IPS-20b (cell line): ENCODE results near the gene CCDC200.
"Not testable (repeated sequence)": the region's sequence is repeated elsewhere in the genome, so short reads cannot be mapped to it uniquely, and the experiment has no call there.

Experiments used
- H3K27ac ChIP-seq: one replicate; pipeline ENCODE4 v1.5.1; 2013; ENCODE audit warnings: low read length
- H3K27me3 ChIP-seq: 2 replicates; pipeline ENCODE4 v1.6.1; 2013; ENCODE audit warnings: mild to moderate bottlenecking, low read length, inconsistent platforms; ENCODE audit not compliant: insufficient read depth
- H3K36me3 ChIP-seq: 2 replicates; pipeline ENCODE4 v1.6.1; 2013; ENCODE audit warnings: low read depth, mild to moderate bottlenecking, inconsistent platforms, low read length, moderate library complexity; ENCODE audit not compliant: insufficient read depth
- H3K4me1 ChIP-seq: 2 replicates; pipeline ENCODE4 v1.6.1; 2013; ENCODE audit warnings: mild to moderate bottlenecking, control low read depth, inconsistent platforms, low read length, moderate library complexity; ENCODE audit not compliant: insufficient read depth
- H3K4me3 ChIP-seq: 2 replicates; pipeline ENCODE4 v1.5.1; 2013; ENCODE audit warnings: mild to moderate bottlenecking, low read length, inconsistent platforms
- H3K9ac ChIP-seq: 2 replicates; pipeline ENCODE4 v1.6.1; 2013; ENCODE audit warnings: low read depth, mild to moderate bottlenecking, inconsistent platforms, low read length, moderate library complexity
- H3K9me3 ChIP-seq: 2 replicates; pipeline ENCODE4 v1.6.1; 2013; ENCODE audit warnings: mild to moderate bottlenecking, low read depth, low read length, inconsistent platforms; ENCODE audit not compliant: insufficient read depth

CCDC200 gene

DNA sequence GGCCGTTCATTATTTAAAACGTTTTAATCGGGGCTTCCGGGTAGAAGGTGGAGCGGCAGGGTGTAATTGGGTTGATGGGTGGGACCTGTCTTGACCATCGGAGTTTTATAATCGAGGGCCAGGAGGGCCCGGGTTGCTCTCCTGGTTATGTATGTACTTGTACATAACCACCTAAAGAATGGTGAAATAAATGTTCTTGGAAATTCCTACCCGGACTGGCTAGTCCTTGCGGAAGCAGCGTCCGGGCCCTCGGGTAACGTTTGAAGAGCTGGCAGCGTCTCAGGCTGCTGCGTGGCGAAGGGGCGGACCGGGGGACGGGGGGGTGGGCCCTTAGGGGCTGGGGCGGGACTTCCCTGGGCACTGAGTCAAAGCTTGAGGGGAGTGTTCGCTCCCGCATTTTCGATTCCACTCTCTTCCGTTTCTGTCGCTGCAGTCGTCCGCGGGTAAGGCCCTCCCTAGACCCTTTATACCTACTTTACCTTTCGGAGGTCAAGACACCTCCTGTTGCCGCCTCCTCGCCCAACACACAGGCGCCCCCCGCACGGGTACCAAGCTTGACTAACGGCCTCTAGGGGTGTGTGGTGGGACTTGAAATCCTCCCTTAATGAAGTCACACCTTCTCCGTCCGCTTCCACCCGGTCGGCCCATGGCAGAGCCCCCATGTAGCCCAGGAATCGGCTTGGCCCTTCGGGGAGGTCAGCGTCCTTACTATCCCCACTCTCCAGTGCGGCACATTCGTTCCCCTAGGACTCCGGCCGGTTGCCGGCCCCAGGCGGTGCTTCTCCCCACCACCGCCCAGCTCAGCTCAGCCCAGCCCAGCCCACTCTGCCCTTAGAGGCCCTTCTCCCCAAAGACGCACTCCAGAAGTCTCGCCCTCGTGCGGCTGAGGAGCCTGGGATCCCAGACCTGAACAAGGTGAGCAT, 16.7 kb downstream of the CCDC200 start, which contains the start of gene TMEM106A:
TMEM106A (plus strand) TSS at position 396 of the 923 bp plus-strand sequence. CDS start 1,167 bp downstream, outside the sequence.
- peak within 1 kb of the TSS; percentile 89 for H3K4me3 ChIP-seq
- no peaks in the 10 kb centered on the region for H3K9me3 ChIP-seq
- peaks cover 4% of the 10 kb centered on the region; the same call in 1 of the 2 replicates for H3K36me3 ChIP-seq
- no peaks in the 10 kb centered on the region for H3K27me3 ChIP-seq
- no peaks in the 10 kb centered on the region for H3K4me1 ChIP-seq
- peak within 1 kb of the TSS; percentile 84 for H3K9ac ChIP-seq
- H3K27ac ChIP-seq, result peak within 1 kb of the TSS; percentile 22

DNA sequence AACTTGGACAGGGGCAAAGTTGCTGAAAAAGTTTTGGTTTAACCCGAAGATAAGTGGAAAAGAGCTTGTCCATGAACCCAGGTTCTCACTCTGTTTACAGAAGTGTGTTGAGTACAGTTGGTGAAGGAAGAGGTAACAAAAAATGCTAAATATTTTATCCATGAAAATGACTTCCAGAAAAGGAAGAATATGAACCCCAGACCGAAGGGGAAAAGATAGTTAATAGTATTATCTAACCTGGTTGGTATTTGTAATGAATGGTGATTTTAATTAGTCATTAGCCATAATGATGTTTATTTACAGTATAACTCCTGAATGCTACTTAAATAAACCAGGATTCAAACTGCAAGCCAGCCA, 17.3 kb downstream of the CCDC200 start:
- Histone ChIP-seq H3K4me1 (no peaks in the 10 kb centered on the region), H3K9ac (peak overlapping the region; percentile 71), H3K27ac (no peak overlapping the region), H3K27me3 (no peaks in the 10 kb centered on the region), H3K36me3 (peaks cover 4% of the 10 kb centered on the region; the same call in 1 of the 2 replicates), H3K9me3 (no peaks in the 10 kb centered on the region), H3K4me3 (peak overlapping the region; percentile 89)

DNA sequence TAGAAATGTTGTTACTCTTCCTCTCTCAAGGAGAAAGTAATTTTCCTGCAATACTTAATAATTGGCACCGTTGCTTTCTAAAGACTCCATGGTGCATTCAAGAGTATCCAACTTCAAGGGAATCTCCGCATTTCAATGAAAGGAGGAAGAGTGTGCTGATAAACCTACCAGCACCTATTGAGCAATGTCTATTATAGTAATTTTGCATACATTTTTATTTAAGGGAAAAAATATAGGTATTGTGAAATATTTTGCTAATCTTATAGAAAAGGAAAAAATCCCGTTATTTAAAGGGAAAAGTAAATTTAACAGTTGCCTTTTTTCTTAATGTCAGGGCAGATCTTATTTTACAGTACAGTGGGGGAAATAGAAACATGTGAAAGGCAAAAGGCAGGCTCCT, 17.8 kb downstream of the CCDC200 start:
- no peaks in the 10 kb centered on the region for H3K4me1 ChIP-seq
- H3K27ac ChIP-seq, result no peak overlapping the region
- no peaks in the 10 kb centered on the region for H3K27me3 ChIP-seq
- peaks cover 4% of the 10 kb centered on the region; the same call in 1 of the 2 replicates for H3K36me3 ChIP-seq
- H3K4me3 ChIP-seq, result peak overlapping the region; percentile 89
- no peaks in the 10 kb centered on the region for H3K9me3 ChIP-seq
- H3K9ac ChIP-seq, result no peak overlapping the region

DNA sequence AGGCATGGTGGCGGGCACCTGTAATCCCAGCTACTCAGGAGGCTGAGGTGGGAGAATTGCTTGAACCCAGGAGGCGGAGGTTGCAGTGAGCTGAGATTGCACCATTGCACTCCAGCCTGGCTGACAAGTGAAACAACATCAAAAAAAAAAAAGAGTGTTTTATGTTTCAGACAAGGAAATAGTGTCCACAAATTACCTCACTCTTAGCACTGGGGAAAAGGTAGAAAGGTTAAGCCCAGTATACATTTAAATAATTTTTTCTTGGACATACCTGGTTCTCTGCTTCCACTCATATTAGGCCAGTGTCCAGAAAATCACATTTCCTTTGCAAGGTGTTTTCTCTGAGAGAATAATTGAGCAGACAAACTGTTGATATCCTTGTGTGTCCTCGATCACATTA, 25.4 kb downstream of the CCDC200 start:
- H3K9ac ChIP-seq, H3K4me3 ChIP-seq, H3K27me3 ChIP-seq, H3K4me1 ChIP-seq, H3K9me3 ChIP-seq, H3K27ac ChIP-seq: not testable (repeated sequence)
- peaks cover 44% of the 10 kb centered on the region for H3K36me3 ChIP-seq

DNA sequence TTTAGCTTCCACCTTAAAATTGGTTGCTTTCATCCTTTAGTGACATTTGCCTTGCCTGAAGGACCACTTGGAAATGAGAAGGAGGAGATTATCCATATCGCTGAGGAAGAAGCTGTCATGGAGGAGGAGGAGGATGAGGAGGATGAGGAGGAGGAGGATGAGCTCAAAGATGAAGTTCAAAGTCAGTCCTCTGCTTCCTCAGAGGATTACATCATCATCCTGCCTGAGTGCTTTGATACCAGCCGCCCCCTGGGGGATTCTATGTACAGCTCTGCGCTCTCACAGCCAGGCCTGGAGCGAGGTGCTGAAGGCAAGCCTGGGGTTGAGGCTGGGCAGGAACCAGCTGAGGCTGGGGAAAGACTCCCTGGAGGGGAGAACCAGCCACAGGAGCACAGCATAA, 28.3 kb downstream of the CCDC200 start:
- Histone ChIP-seq H3K4me3 (no peak overlapping the region), H3K36me3 (peaks cover 63% of the 10 kb centered on the region), H3K27ac (no peak overlapping the region), H3K27me3 (no peaks in the 10 kb centered on the region), H3K9ac (no peak overlapping the region), H3K4me1 (no peaks in the 10 kb centered on the region), H3K9me3 (no peaks in the 10 kb centered on the region)

DNA sequence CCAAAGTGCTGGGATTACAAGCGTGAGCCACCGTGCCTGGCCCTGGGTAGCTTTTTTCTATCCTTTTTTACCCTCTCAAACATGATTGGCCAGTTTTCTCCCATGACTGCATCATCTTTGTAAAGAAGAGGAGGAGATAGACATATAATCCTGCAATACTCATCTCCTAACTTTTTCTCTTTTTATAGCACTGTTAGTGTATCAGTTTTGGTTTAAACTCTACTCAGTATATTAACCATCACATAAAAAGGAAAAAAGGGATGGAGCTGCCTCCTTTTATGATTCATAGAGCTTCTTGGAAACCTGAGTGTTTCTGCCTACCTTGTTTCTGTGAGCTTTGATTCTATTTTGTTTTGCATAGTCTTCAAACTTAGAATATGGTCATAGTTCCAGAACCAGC, 28.8 kb downstream of the CCDC200 start:
- Histone ChIP-seq H3K27me3 (no peaks in the 10 kb centered on the region), H3K4me1 (no peaks in the 10 kb centered on the region), H3K9ac (no peak overlapping the region), H3K9me3 (no peaks in the 10 kb centered on the region), H3K27ac (no peak overlapping the region), H3K36me3 (peaks cover 65% of the 10 kb centered on the region), H3K4me3 (no peak overlapping the region)

DNA sequence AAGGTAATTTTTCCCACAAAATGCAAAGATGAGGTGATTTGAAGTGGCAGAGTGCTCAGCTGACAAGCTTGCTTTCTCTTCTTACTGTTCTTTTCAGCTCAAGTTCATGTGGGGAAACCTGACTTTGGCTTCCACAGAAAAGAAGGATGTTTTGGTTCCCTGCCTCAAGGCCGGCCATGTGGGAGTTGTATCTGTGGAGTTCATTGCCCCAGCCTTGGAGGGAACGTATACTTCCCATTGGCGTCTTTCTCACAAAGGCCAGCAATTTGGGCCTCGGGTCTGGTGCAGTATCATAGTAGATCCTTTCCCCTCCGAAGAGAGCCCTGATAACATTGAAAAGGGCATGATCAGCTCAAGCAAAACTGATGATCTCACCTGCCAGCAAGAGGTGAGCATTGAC, 35.2 kb downstream of the CCDC200 start:
- Histone ChIP-seq H3K9ac (no peak overlapping the region), H3K27me3 (no peaks in the 10 kb centered on the region), H3K4me1 (no peaks in the 10 kb centered on the region), H3K27ac (no peak overlapping the region), H3K36me3 (peaks cover 78% of the 10 kb centered on the region), H3K4me3 (no peak overlapping the region), H3K9me3 (no peaks in the 10 kb centered on the region)

DNA sequence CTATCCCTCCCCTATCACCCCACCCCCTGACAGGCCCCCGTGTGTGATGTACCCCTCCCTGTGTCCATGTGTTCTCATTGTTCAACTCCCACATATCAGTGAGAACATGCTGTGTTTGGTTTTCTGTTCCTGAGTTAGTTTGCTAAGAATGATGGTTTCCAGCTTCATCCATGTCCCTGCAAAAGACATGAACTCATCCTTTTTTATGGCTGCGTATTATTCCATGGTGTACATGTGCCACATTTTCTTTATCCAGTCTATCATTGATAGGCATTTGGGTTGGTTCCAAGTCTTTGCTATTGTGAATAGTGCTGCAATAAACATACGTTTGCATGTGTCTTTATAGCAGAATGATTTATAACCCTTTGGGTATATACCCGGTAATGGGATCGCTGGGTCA, 41.8 kb downstream of the CCDC200 start:
- H3K27ac ChIP-seq, H3K9ac ChIP-seq, H3K4me1 ChIP-seq, H3K27me3 ChIP-seq, H3K9me3 ChIP-seq, H3K4me3 ChIP-seq: not testable (repeated sequence)
- H3K36me3 ChIP-seq, result peaks cover 39% of the 10 kb centered on the region

DNA sequence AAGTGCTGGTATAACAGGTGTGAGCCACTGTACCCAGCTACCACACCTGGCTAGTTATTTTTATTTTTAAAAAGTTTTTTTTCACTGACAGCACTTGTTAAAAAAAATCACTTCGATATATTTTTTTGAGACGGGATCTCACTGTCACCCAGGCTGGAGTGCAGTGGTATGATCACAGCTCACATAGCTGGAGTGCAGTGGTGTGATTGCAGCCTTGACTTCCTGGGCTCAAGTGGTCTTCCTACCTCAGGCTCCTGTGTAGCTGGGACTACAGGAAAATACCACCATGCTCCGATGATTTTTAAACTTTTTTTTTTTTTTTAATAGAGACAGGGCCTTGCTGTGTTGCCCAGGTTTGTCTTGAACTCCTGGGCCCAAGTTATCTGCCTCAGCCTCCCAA, 44.5 kb downstream of the CCDC200 start:
- no peaks in the 10 kb centered on the region for H3K27me3 ChIP-seq
- peaks cover 27% of the 10 kb centered on the region for H3K36me3 ChIP-seq
- no peak overlapping the region for H3K9ac ChIP-seq
- H3K9me3 ChIP-seq, result no peaks in the 10 kb centered on the region
- no peak overlapping the region for H3K4me3 ChIP-seq
- H3K27ac ChIP-seq, result no peak overlapping the region
- no peaks in the 10 kb centered on the region for H3K4me1 ChIP-seq

DNA sequence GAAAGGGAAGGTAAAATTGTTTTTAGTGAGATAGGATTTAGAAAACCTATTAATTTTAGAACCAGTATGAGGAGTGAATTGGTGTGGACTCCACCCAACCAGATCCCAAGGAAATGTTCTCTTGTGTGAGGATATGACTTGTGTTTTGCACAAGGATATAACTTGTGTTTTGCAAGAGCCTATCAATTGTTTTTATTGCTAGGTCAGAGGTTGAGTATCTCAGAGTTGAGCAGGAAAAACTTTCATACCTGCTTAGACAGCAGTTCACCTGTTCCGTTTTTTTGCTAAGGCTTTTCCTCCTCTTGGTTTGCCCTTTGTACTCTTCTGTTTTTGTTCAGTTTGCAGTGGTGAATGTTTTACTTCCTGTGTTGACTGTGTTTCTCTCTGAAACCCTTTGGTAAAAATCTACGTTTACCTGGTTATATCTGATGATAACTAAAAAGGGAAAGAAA, 52.3 kb downstream of the CCDC200 start:
- no peak overlapping the region for H3K4me3 ChIP-seq
- H3K9me3 ChIP-seq, result no peaks in the 10 kb centered on the region
- no peak overlapping the region for H3K9ac ChIP-seq
- peaks cover 42% of the 10 kb centered on the region for H3K36me3 ChIP-seq
- no peaks in the 10 kb centered on the region for H3K27me3 ChIP-seq
- H3K27ac ChIP-seq, result no peak overlapping the region
- H3K4me1 ChIP-seq, result peaks cover 5% of the 10 kb centered on the region; the same call in 1 of the 2 replicates

DNA sequence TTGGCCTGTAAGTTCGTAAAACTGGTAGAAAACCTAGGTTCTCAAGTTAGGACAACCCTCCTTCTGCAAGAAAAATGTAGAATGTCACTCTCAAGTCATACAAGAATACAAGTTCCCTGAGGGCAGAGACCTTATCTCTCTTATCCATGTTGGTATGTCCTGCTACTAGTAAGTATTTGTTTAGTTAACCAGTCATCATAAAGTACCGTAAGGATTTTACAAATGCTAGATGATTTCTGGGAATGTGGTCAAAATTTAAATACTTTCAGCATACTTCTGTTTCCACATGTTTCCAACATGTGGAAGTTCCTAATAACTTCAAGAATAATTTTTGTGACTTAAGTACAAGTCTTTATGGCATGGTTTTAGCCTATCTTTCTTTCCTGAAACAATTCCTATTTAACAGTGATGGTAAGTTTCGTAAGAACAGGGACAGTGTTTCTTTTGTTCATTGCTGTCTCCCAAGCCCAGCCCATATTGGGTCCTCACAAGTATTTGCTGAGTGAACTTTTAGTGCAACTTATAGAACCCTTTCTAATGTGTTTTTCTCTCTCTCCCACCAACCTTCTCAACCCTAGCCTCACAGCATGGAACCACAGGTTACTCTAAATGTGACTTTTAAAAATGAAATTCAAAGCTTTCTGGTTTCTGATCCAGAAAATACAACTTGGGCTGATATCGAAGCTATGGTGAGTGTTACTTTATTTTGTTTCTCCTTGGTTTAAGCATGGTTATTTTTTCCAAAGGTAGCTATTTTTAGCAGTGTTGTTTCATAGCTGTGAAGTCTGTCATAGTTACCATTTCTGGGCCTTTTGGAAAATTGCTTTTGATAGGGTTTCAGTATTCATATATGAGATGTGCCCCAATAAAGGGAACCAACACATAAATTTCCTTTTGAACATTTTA, 53.0 kb downstream of the CCDC200 start:
- H3K36me3 ChIP-seq, result peaks cover 42% of the 10 kb centered on the region
- H3K9ac ChIP-seq, result no peak overlapping the region
- H3K4me1 ChIP-seq, result peaks cover 5% of the 10 kb centered on the region; the same call in 1 of the 2 replicates
- H3K27ac ChIP-seq, result no peak overlapping the region
- no peak overlapping the region for H3K4me3 ChIP-seq
- no peaks in the 10 kb centered on the region for H3K9me3 ChIP-seq
- H3K27me3 ChIP-seq, result no peaks in the 10 kb centered on the region
